SK-N-SH (cell line): ENCODE data around the gene DCLK3. TPM values are rescaled to one million over a fixed set of nuclear protein-coding genes. Genes with fewer than 3 reads are reported as not detected.

Source experiments
- CTCF ChIA-PET: fragments of 300-600, 350-600 bp; formaldehyde crosslinking; extraction: SDS; loops from one replicate; lab custom pipeline; 2021; lab: Yijun Ruan, JAX
- POLR2A ChIA-PET: fragments of 350-600 bp; sonication (Branson Sonifier 250); formaldehyde crosslinking; extraction: SDS; loops from one replicate; lab custom pipeline; 2020; ENCODE audit warnings: antibody characterized with exemption, inconsistent platforms; lab: Yijun Ruan, JAX
- DNase-seq: peaks from one replicate; pipeline ENCODE4 v3.0.0; 2012
- H2AFZ ChIP-seq: fragments of 200-600 bp; sonication (generic); 2 replicates; pipeline ENCODE4 v1.8.1; 2016; ENCODE audit warnings: antibody characterized with exemption, mild to moderate bottlenecking, low read depth
- H3F3A ChIP-seq: fragments of 200-600 bp; sonication (generic); replicated peaks from 2 replicates; pipeline ENCODE3; 2016; ENCODE audit warnings: antibody characterized with exemption, mild to moderate bottlenecking; ENCODE audit not compliant: insufficient read depth
- H3K27ac ChIP-seq, 2 experiments: fragments of 200-500 bp in 1 of 2; fragments of 200-600 bp in 1 of 2; sonication (Bioruptor generic) in 1 of 2; sonication (generic), shearing (Covaris generic) in 1 of 2; 2 replicates each; pipeline versions ENCODE4 v1.5.1 to v1.6.1; 2014 to 2016; ENCODE audit warnings: low read depth in 2 of 2, inconsistent platforms in 1 of 2, low read length in 1 of 2, mild to moderate bottlenecking in 1 of 2, mixed read lengths in 1 of 2
- H3K27me3 ChIP-seq: fragments of 200-600 bp; sonication (generic), shearing (Covaris generic); 2 replicates; pipeline ENCODE4 v1.6.1; 2016; ENCODE audit warnings: mixed run types; ENCODE audit not compliant: insufficient read depth
- H3K36me3 ChIP-seq, 2 experiments: fragments of 200-500 bp in 1 of 2; fragments of 200-600 bp in 1 of 2; sonication (Bioruptor generic) in 1 of 2; sonication (generic) in 1 of 2; replicated peaks in 1 of 2; 2 replicates each; pipeline versions ENCODE3 to v1.5.1; 2014 to 2016; ENCODE audit warnings: low read length in 1 of 2, mild to moderate bottlenecking in 1 of 2; ENCODE audit not compliant: insufficient read depth in 2 of 2, control insufficient read depth in 1 of 2
- H3K4me1 ChIP-seq, 2 experiments: fragments of 200-500 bp in 1 of 2; fragments of 200-600 bp in 1 of 2; sonication (Bioruptor generic) in 1 of 2; sonication (generic), shearing (Covaris generic) in 1 of 2; 2 replicates each; pipeline versions ENCODE4 v1.5.1 to v1.6.1; 2014 to 2016; ENCODE audit warnings: low read depth in 1 of 2, low read length in 1 of 2, mixed run types in 1 of 2; ENCODE audit not compliant: insufficient read depth in 2 of 2, control insufficient read depth in 1 of 2
- H3K4me2 ChIP-seq: fragments of 200-600 bp; sonication (generic), shearing (Covaris generic); 2 replicates; pipeline ENCODE4 v1.6.1; 2017; ENCODE audit warnings: mixed run types
- H3K4me3 ChIP-seq, 2 experiments: fragments of 200-500 bp in 1 of 2; fragments of 200-600 bp in 1 of 2; sonication (Bioruptor generic) in 1 of 2; sonication (generic), shearing (Covaris generic) in 1 of 2; 2 replicates each; pipeline versions ENCODE4 v1.5.1 to v1.8.1; 2014 to 2016; ENCODE audit warnings: low read depth in 2 of 2, inconsistent platforms in 1 of 2, low read length in 1 of 2, mild to moderate bottlenecking in 1 of 2, mixed read lengths in 1 of 2, moderate library complexity in 1 of 2
- H3K79me2 ChIP-seq: fragments of 200-600 bp; sonication (generic); 2 replicates; pipeline ENCODE4 v1.8.1; 2017; ENCODE audit warnings: mild to moderate bottlenecking; ENCODE audit not compliant: insufficient read depth
- H3K9ac ChIP-seq: fragments of 200-600 bp; sonication (generic); 2 replicates; pipeline ENCODE4 v1.6.1; 2017; ENCODE audit warnings: mixed run types
- H3K9me2 ChIP-seq: fragments of 200-600 bp; sonication (generic); 2 replicates; pipeline ENCODE4 v1.6.1; 2017; ENCODE audit warnings: mixed run types
- H3K9me3 ChIP-seq: fragments of 200-600 bp; sonication (generic); 2 replicates; pipeline ENCODE4 v1.6.1; 2017; ENCODE audit warnings: mixed run types, mild to moderate bottlenecking, moderate library complexity
- H4K20me1 ChIP-seq: fragments of 200-600 bp; sonication (generic); 2 replicates; pipeline ENCODE4 v1.6.1; 2017; ENCODE audit warnings: mild to moderate bottlenecking, mixed run types; ENCODE audit not compliant: insufficient read depth
- CHD2 ChIP-seq: fragments of 150-350 bp; IDR thresholded peaks from 2 replicates; pipeline ENCODE4 v1.6.1; 2018; ENCODE audit warnings: low read length; ENCODE audit not compliant: partially characterized antibody
- CTCF ChIP-seq: fragments of 200-600 bp; sonication (generic); IDR thresholded peaks from 2 replicates; pipeline ENCODE4 v1.6.1; 2017; ENCODE audit warnings: antibody characterized with exemption, mild to moderate bottlenecking, moderate library complexity
- ELF1 ChIP-seq: IDR thresholded peaks from 2 replicates; pipeline ENCODE4 v1.4.0; 2012
- EP300 ChIP-seq, 2 experiments: IDR thresholded peaks; 2 replicates each; pipeline versions ENCODE4 v1.4.0 to v1.6.1; 2012; ENCODE audit warnings: borderline replicate concordance in 1 of 2, low read depth in 1 of 2, low read length in 1 of 2
- FOXM1 ChIP-seq: IDR thresholded peaks from 2 replicates; pipeline ENCODE4 v1.4.0; 2012; ENCODE audit warnings: low read depth, mild to moderate bottlenecking
- GABPA ChIP-seq: IDR thresholded peaks from 2 replicates; pipeline ENCODE4 v1.4.0; 2012; ENCODE audit warnings: low read depth, mild to moderate bottlenecking
- GATA2 ChIP-seq: sonication (generic); formaldehyde crosslinking; IDR thresholded peaks from 2 replicates; pipeline ENCODE4 v1.5.0; 2020; ENCODE audit warnings: mild to moderate bottlenecking, missing genetic modification reagents
- MAX ChIP-seq: IDR thresholded peaks from 2 replicates; pipeline ENCODE4 v1.4.0; 2012; ENCODE audit warnings: low read depth
- MEF2A ChIP-seq: IDR thresholded peaks from 2 replicates; pipeline ENCODE4 v1.4.0; 2012; ENCODE audit warnings: low read depth, borderline replicate concordance
- NFIC ChIP-seq: IDR thresholded peaks from 2 replicates; pipeline ENCODE4 v1.4.0; 2012; ENCODE audit warnings: borderline replicate concordance
- PBX3 ChIP-seq: IDR thresholded peaks from 2 replicates; pipeline ENCODE4; 2012
- POLR2AphosphoS5 ChIP-seq: IDR thresholded peaks from 2 replicates; pipeline ENCODE4 v1.6.1; 2012; ENCODE audit warnings: low read depth, low read length
- RAD21 ChIP-seq: IDR thresholded peaks from 2 replicates; pipeline ENCODE4 v1.6.1; 2012; ENCODE audit warnings: mild to moderate bottlenecking, low read length
- SMC3 ChIP-seq: IDR thresholded peaks from 2 replicates; pipeline ENCODE4 v1.6.1; 2012; ENCODE audit warnings: low read depth, low read length, improper control_type of control experiment
- TAF1 ChIP-seq: IDR thresholded peaks from 2 replicates; pipeline ENCODE4 v1.6.1; 2012; ENCODE audit warnings: low read depth, mild to moderate bottlenecking, low read length, moderate library complexity, borderline replicate concordance
- USF1 ChIP-seq: IDR thresholded peaks from 2 replicates; pipeline ENCODE4 v1.4.0; 2012; ENCODE audit warnings: low read depth, borderline replicate concordance
- USF2 ChIP-seq: fragments of 150-350 bp; IDR thresholded peaks from 2 replicates; pipeline ENCODE4 v1.6.1; 2017; ENCODE audit warnings: antibody characterized with exemption, low read length, low read depth, borderline replicate concordance
- YY1 ChIP-seq: IDR thresholded peaks from 2 replicates; pipeline ENCODE4 v1.4.0; 2012; ENCODE audit warnings: low read depth, mild to moderate bottlenecking
- ZBTB33 ChIP-seq: IDR thresholded peaks from 2 replicates; pipeline ENCODE4 v1.4.0; 2012; ENCODE audit warnings: low read depth, borderline replicate concordance
- WGBS: methylation state at CpG from one replicate; pipeline ENCODE4 v1.1.6; 2017; ENCODE audit warnings: low lambda C conversion rate; 5-methylcytosine and 5-hydroxymethylcytosine counted together
- polyA plus RNA-seq, 3 experiments: library from polyadenylated mRNA; depleted of rRNA; stranded (reverse); fragments of >200 nt; gene quantifications; 2 replicates each; pipeline ENCODE4 v1.2.3, GENCODE V29; 2012

DCLK3 gene
- polyA plus RNA-seq, 1 of the 3 experiments (the other 2 are of a cell fraction) = not detected

GRCh38 chr3:36701249-36701572 is 63.1 kb downstream of the DCLK3 start:
- no peaks in the 10 kb centered on the region for H3K79me2 ChIP-seq
- peak overlapping the region in 1 of 2 experiments; percentile 25; a peak in 1 of 4 replicates for H3K4me3 ChIP-seq
- 67% methylated on average over 2 of the region's 2 CpGs for WGBS
- H3K27ac ChIP-seq = peak overlapping the region in 1 of 2 experiments; percentile 17; a peak in 1 of 4 replicates
- no peak overlapping the region for H3K4me2 ChIP-seq
- H3F3A ChIP-seq = peaks cover 4% of the 10 kb centered on the region
- ChIA-PET CTCF (interaction anchor here (0.6 to 3.0 kb wide), 7 partner anchors 9 to 1286 kb away, joined by 3 to 76 read pairs (median 5); no protein-coding TSS in a partner anchor), POLR2A (no interaction called here)
- no peak for DNase-seq
- H3K36me3 ChIP-seq = no peaks in the 10 kb centered on the region
- H3K9me2 ChIP-seq = no peaks in the 10 kb centered on the region
- H3K27me3 ChIP-seq = no peaks in the 10 kb centered on the region
- no peak overlapping the region for H3K9ac ChIP-seq
- no peaks in the 10 kb centered on the region for H3K9me3 ChIP-seq
- TF ChIP-seq YY1 = no peak
- no peak for TF ChIP-seq POLR2AphosphoS5
- TF ChIP-seq ELF1 = no peak
- TF ChIP-seq MEF2A = no peak
- H2AFZ ChIP-seq = no peak overlapping the region
- H3K4me1 ChIP-seq = peaks cover 0 to 21% of the 10 kb centered on the region in 2 experiments; a peak in 3 of 4 replicates
- H4K20me1 ChIP-seq = no peaks in the 10 kb centered on the region

- peak; percentile 73 for DNase-seq
- peaks cover 4% of the 10 kb centered on the region for H3F3A ChIP-seq
- no peaks in the 10 kb centered on the region for H3K27me3 ChIP-seq
- no peak overlapping the region for H3K4me2 ChIP-seq
- H3K36me3 ChIP-seq = no peaks in the 10 kb centered on the region
- peak overlapping the region in 1 of 2 experiments; percentile 55; a peak in 1 of 4 replicates for H3K27ac ChIP-seq
- peaks cover 0 to 21% of the 10 kb centered on the region in 2 experiments; a peak in 3 of 4 replicates for H3K4me1 ChIP-seq
- H3K9me3 ChIP-seq = no peaks in the 10 kb centered on the region
- 0% methylated on average over 3 of the region's 3 CpGs for WGBS
- H2AFZ ChIP-seq = no peak overlapping the region
- no peaks in the 10 kb centered on the region for H4K20me1 ChIP-seq
- no peak overlapping the region for H3K9ac ChIP-seq
- no peaks in the 10 kb centered on the region for H3K79me2 ChIP-seq
- peak overlapping the region in 1 of 2 experiments; percentile 25; a peak in 1 of 4 replicates for H3K4me3 ChIP-seq
- ChIA-PET CTCF (interaction anchor here (0.6 to 3.0 kb wide), 18 partner anchors 10 to 1286 kb away, joined by 3 to 76 read pairs (median 3); no protein-coding TSS in a partner anchor), POLR2A (no interaction called here)
- H3K9me2 ChIP-seq = no peaks in the 10 kb centered on the region
- TF ChIP-seq GATA2 (CRISPR knock-in tag) (no peak), NFIC (no peak), USF2 (no peak), RAD21 (peak; percentile 100), POLR2AphosphoS5 (no peak), CTCF (peak; percentile 97), SMC3 (peak; percentile 99), ELF1 (no peak), GABPA (no peak), ZBTB33 (no peak), TAF1 (no peak), FOXM1 (no peak), PBX3 (no peak), EP300 (IDR thresholded peaks at IDR 0.05; ENCODE audit: borderline replicate concordance in 1 of 2, low read depth in 1 of 2, low read length in 1 of 2) (no peak; a peak in 1 of 4 replicates), CHD2 (peak; percentile 25), MAX (no peak), USF1 (no peak)
These were observed 63.7 kb downstream of the DCLK3 start for GRCh38 chr3:36700537-36701248.
